H1 (cell line): ENCODE results near the gene CHMP4B. TPM values are rescaled to one million over a fixed set of nuclear protein-coding genes. Genes with fewer than 3 reads are reported as not detected.

Source experiments
- CTCF ChIA-PET: fragments of 300-600 bp; sonication (Branson Sonifier 250); formaldehyde crosslinking; loops from one replicate; lab custom pipeline; 2021; ENCODE audit not compliant: partially characterized antibody; lab: Charles Lee
- POLR2A ChIA-PET: fragments of 300-600 bp; sonication (Branson Sonifier 250); formaldehyde crosslinking; loops from one replicate; lab custom pipeline; 2021; ENCODE audit warnings: inconsistent platforms; ENCODE audit not compliant: partially characterized antibody; lab: Charles Lee
- DNase-seq, 2 experiments: peaks; one replicate each; pipeline versions ENCODE4 v3.0.0 to v3.0.0-alpha.2; 2010 to 2022; ENCODE audit warnings: low spot score in 2 of 2, low read depth in 1 of 2, mixed read lengths in 1 of 2
- FAIRE-seq: peaks from 2 replicates; lab custom pipeline; 2011; peaks lifted over from hg19 to GRCh38; lab: Jason Lieb, UNC
- H2AFZ ChIP-seq: 2 replicates; pipeline ENCODE4 v1.8.1; 2012; ENCODE audit warnings: low read length, inconsistent platforms
- H2AK5ac ChIP-seq: 2 replicates; pipeline ENCODE4 v1.6.1; 2013; ENCODE audit warnings: low read depth, low read length
- H2BK120ac ChIP-seq: replicated peaks from 2 replicates; pipeline ENCODE3; 2013; ENCODE audit warnings: low read depth, low read length, inconsistent platforms
- H2BK12ac ChIP-seq: 2 replicates; pipeline ENCODE4 v1.6.1; 2013; ENCODE audit warnings: low read depth, low read length
- H2BK15ac ChIP-seq: 2 replicates; pipeline ENCODE4 v1.6.1; 2013; ENCODE audit warnings: low read length
- H2BK20ac ChIP-seq: 2 replicates; pipeline ENCODE4 v1.6.1; 2013; ENCODE audit warnings: low read length
- H2BK5ac ChIP-seq: 2 replicates; pipeline ENCODE4 v1.6.1; 2013; ENCODE audit warnings: low read depth, low read length
- H3K14ac ChIP-seq: 2 replicates; pipeline ENCODE4 v1.6.1; 2013; ENCODE audit warnings: inconsistent platforms; ENCODE audit not compliant: insufficient read length
- H3K18ac ChIP-seq: 2 replicates; pipeline ENCODE4 v1.6.1; 2013; ENCODE audit warnings: low read length; ENCODE audit errors: extremely low read depth
- H3K23ac ChIP-seq: 2 replicates; pipeline ENCODE4 v1.6.1; 2013; ENCODE audit warnings: inconsistent platforms; ENCODE audit not compliant: insufficient read length
- H3K23me2 ChIP-seq: 2 replicates; pipeline ENCODE4 v1.6.1; 2013; ENCODE audit warnings: low read depth, low read length
- H3K27ac ChIP-seq: 2 replicates; pipeline ENCODE4 v1.6.1; 2011; ENCODE audit warnings: low read depth, low read length, inconsistent platforms
- H3K27me3 ChIP-seq, 4 experiments: replicated peaks in 1 of 4; 1 replicate in 1 of 4; 2 replicates in 3 of 4; pipeline versions ENCODE4 v1.6.1 to v1.8.1; 2011 to 2013; ENCODE audit warnings: low read length in 3 of 4, mild to moderate bottlenecking in 3 of 4, inconsistent platforms in 2 of 4, mixed read lengths in 2 of 4, moderate library complexity in 1 of 4; ENCODE audit not compliant: control insufficient read depth in 3 of 4, insufficient read depth in 3 of 4; ENCODE audit errors: extremely low read depth in 1 of 4
- H3K36me3 ChIP-seq, 4 experiments: 2 replicates each; pipeline versions ENCODE4 v1.6.1 to v1.8.1; 2011 to 2013; ENCODE audit warnings: mild to moderate bottlenecking in 4 of 4, low read length in 3 of 4, moderate library complexity in 2 of 4, control low read depth in 1 of 4, inconsistent platforms in 1 of 4; ENCODE audit not compliant: insufficient read depth in 4 of 4, control insufficient read depth in 2 of 4
- H3K4ac ChIP-seq: replicated peaks from 2 replicates; pipeline ENCODE3; 2013; ENCODE audit warnings: low read length, low read depth, mixed read lengths, inconsistent platforms; ENCODE audit not compliant: insufficient read length
- H3K4me1 ChIP-seq, 4 experiments: replicated peaks in 1 of 4; 1 replicate in 1 of 4; 2 replicates in 3 of 4; pipeline versions ENCODE4 v1.6.1 to v1.8.1; 2011 to 2013; ENCODE audit warnings: low read length in 3 of 4, inconsistent platforms in 2 of 4, mixed read lengths in 1 of 4; ENCODE audit not compliant: insufficient read depth in 4 of 4, control insufficient read depth in 3 of 4
- H3K4me2 ChIP-seq, 2 experiments: 2 replicates each; pipeline versions ENCODE4 v1.6.1 to v1.8.1; 2011 to 2013; ENCODE audit warnings: low read depth in 2 of 2, low read length in 2 of 2, control low read depth in 1 of 2, inconsistent platforms in 1 of 2, mild to moderate bottlenecking in 1 of 2; ENCODE audit not compliant: insufficient read depth in 1 of 2
- H3K4me3 ChIP-seq, 4 experiments: fragments of 200-600, 300-600 bp in 1 of 4; sonication (generic), shearing (Covaris generic), sonication (Bioruptor Twin) in 1 of 4; 2 replicates each; pipeline versions ENCODE4 v1.5.1 to v1.8.1; 2011 to 2016; ENCODE audit warnings: low read length in 4 of 4, low read depth in 3 of 4, control low read depth in 2 of 4, inconsistent platforms in 2 of 4, mild to moderate bottlenecking in 2 of 4, mixed read lengths in 1 of 4, moderate library complexity in 1 of 4; ENCODE audit not compliant: insufficient read depth in 2 of 4; ENCODE audit errors: extremely low read depth in 1 of 4
- H3K56ac ChIP-seq: replicated peaks from 2 replicates; pipeline ENCODE3; 2013; ENCODE audit warnings: low read depth, mild to moderate bottlenecking, mixed read lengths, low read length, inconsistent platforms; ENCODE audit not compliant: insufficient read length
- H3K79me1 ChIP-seq: 2 replicates; pipeline ENCODE4 v1.6.1; 2013; ENCODE audit warnings: low read depth, low read length, control low read depth
- H3K79me2 ChIP-seq, 2 experiments: 2 replicates each; pipeline versions ENCODE4 v1.6.1 to v1.8.1; 2012 to 2013; ENCODE audit warnings: low read length in 2 of 2, mild to moderate bottlenecking in 2 of 2, inconsistent platforms in 1 of 2; ENCODE audit not compliant: insufficient read depth in 2 of 2, control insufficient read depth in 1 of 2
- H3K9ac ChIP-seq, 4 experiments: replicated peaks in 1 of 4; 1 replicate in 1 of 4; 2 replicates in 3 of 4; pipeline versions ENCODE4 v1.6.1 to v1.8.1; 2011 to 2013; ENCODE audit warnings: low read depth in 3 of 4, low read length in 3 of 4, control low read depth in 2 of 4, mild to moderate bottlenecking in 2 of 4, moderate library complexity in 2 of 4, inconsistent platforms in 1 of 4; ENCODE audit errors: extremely low read depth in 1 of 4
- H3K9me3 ChIP-seq, 2 experiments: 2 replicates each; pipeline versions ENCODE4 v1.6.1 to v1.8.1; 2012 to 2013; ENCODE audit warnings: mild to moderate bottlenecking in 2 of 2, moderate library complexity in 2 of 2, control low read depth in 1 of 2, inconsistent platforms in 1 of 2, low read depth in 1 of 2, low read length in 1 of 2, mixed read lengths in 1 of 2; ENCODE audit not compliant: insufficient read depth in 2 of 2
- H4K20me1 ChIP-seq, 2 experiments: replicated peaks in 1 of 2; 2 replicates each; pipeline versions ENCODE3 to v1.8.1; 2011 to 2013; ENCODE audit warnings: inconsistent platforms in 2 of 2, low read length in 2 of 2, mild to moderate bottlenecking in 1 of 2; ENCODE audit not compliant: insufficient read depth in 2 of 2, control insufficient read depth in 1 of 2
- H4K5ac ChIP-seq: 2 replicates; pipeline ENCODE4 v1.6.1; 2013; ENCODE audit warnings: low read length, low read depth, mixed read lengths, inconsistent platforms; ENCODE audit not compliant: insufficient read length
- H4K8ac ChIP-seq: 2 replicates; pipeline ENCODE4 v1.8.0; 2013; ENCODE audit warnings: mild to moderate bottlenecking, moderate library complexity, low read length, inconsistent platforms; ENCODE audit not compliant: insufficient read depth; ENCODE audit errors: extremely low read depth
- H4K91ac ChIP-seq: replicated peaks from 2 replicates; pipeline ENCODE3; 2013; ENCODE audit warnings: low read length, mixed read lengths, inconsistent platforms; ENCODE audit not compliant: insufficient read length
- WGBS, 2 experiments: shearing (Covaris generic) in 1 of 2; methylation state at CpG; one replicate each; pipeline versions ENCODE4 v1.1.6 to v1.1.7; 2013 to 2015; ENCODE audit warnings: low lambda C conversion rate in 2 of 2, mixed read lengths in 2 of 2, inconsistent platforms in 1 of 2, low coverage in 1 of 2, missing lambda C conversion rate in 1 of 2; ENCODE audit not compliant: insufficient replicate concordance in 2 of 2, insufficient coverage in 1 of 2, insufficient read length in 1 of 2; ENCODE audit errors: extremely low coverage in 1 of 2, missing lambda C conversion rate in 1 of 2; 5-methylcytosine and 5-hydroxymethylcytosine counted together
- polyA plus RNA-seq, 7 experiments: library from polyadenylated mRNA; depleted of rRNA in 3 of 7; stranded (reverse) in 5 of 7; unstranded in 2 of 7; fragments of >200 nt in 5 of 7; fragments of 200-250 nt in 2 of 7; gene quantifications; 1 replicate in 5 of 7; 2 replicates in 1 of 7; 4 replicates in 1 of 7; pipeline versions ENCODE4 v1.2.1 to v1.2.3, GENCODE V29; 2011 to 2013; ENCODE audit warnings: missing spikeins in 2 of 7, mixed read lengths in 2 of 7
- total RNA-seq: library from RNA; stranded (reverse); fragmentation: NEBNext Ultra II Directional; extraction: Animal tissue kit (Norgen Biotek cat#: 25700); gene quantifications from 2 replicates; pipeline ENCODE4 v1.2.1, GENCODE V29; 2021
- TF ChIP-seq, protein P1 (sequence below): IDR thresholded peaks from 2 replicates; pipeline ENCODE4 v1.6.1; 2012; ENCODE audit warnings: inconsistent platforms

Gene CHMP4B
- total and polyA plus RNA-seq, 2 of the 8 experiments (the other 6 are each of a cell fraction or from before 2014, with no cell fraction given) = 38.6 to 66.3 TPM

DNA sequence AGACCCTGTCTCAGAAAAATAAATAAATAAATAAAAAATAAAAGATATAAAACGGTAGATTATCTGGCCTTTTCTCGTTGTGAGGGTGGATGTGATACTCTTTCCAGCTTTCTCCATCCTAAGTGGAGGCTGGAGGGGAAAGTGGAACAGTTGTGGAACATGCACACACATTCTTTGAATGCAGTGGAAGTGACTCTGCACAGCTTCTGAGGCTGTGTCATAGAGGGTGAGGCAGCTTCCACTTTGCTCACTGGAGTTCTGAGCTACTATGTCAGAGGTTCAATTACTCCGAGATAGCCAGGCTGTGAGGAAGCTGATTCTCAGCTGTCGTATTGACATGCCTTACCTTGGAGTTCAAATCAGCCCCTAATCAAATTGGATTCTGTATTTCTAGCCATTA is 82.2 kb downstream of the CHMP4B start:
- 85% methylated on average over 4 of the region's 4 CpGs; no CpG with 5 or more reads in 1 of the 2 experiments for WGBS, 2 experiments
- POLR2A ChIA-PET = no interaction called here
- no peak overlapping the region for H3K4ac ChIP-seq

More for the DNA sequence above, 82.2 kb downstream of the CHMP4B start:
- no peak overlapping the region for H4K8ac ChIP-seq
- no peak overlapping the region for H2BK20ac ChIP-seq
- H2AK5ac ChIP-seq = no peak overlapping the region
- H3K4me3 ChIP-seq = no peak overlapping the region
- no peak for FAIRE-seq
- H2BK5ac ChIP-seq = no peak overlapping the region
- no peak overlapping the region for H3K27ac ChIP-seq
- no peaks in the 10 kb centered on the region for H3K36me3 ChIP-seq
- H2AFZ ChIP-seq = no peak overlapping the region
- no peak overlapping the region for H3K18ac ChIP-seq
- H2BK12ac ChIP-seq = no peak overlapping the region
- no peaks in the 10 kb centered on the region for H4K20me1 ChIP-seq
- H4K91ac ChIP-seq = no peak overlapping the region
- no peak overlapping the region for H3K4me2 ChIP-seq
- H3K23ac ChIP-seq = no peak overlapping the region
- no peak overlapping the region for H3K9ac ChIP-seq
- TF ChIP-seq, protein P1, sequence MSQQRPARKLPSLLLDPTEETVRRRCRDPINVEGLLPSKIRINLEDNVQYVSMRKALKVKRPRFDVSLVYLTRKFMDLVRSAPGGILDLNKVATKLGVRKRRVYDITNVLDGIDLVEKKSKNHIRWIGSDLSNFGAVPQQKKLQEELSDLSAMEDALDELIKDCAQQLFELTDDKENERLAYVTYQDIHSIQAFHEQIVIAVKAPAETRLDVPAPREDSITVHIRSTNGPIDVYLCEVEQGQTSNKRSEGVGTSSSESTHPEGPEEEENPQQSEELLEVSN = no peak
- TF ChIP-seq, all 59 proteins: peak for 0
- Histone ChIP-seq H3K79me2 (no peaks in the 10 kb centered on the region), H3K27me3 (no peaks in the 10 kb centered on the region), H3K4me1 (no peaks in the 10 kb centered on the region), H3K9me3 (no peaks in the 10 kb centered on the region), H2BK120ac (no peak overlapping the region), H3K14ac (no peak overlapping the region), H3K23me2 (no peaks in the 10 kb centered on the region; the same call in 1 of the 2 replicates), H2BK15ac (no peak overlapping the region), H3K56ac (no peak overlapping the region), H4K5ac (no peak overlapping the region), H3K79me1 (no peaks in the 10 kb centered on the region)
- DNase-seq = no peak
- CTCF ChIA-PET = interaction anchor here (1.0 to 5.5 kb wide), 6 partner anchors 10 to 177 kb away, joined by 3 to 24 read pairs (median 4); no protein-coding TSS in a partner anchor
